ENCODE measurements around the gene SMARCA1. TPM values are rescaled to one million over a fixed set of nuclear protein-coding genes. Genes with fewer than 3 reads are reported as not detected.
"Not testable (repeated sequence)": the region's sequence is repeated elsewhere in the genome, so short reads cannot be mapped to it uniquely, and the experiment has no call there.

SMARCA1 gene
- total and polyA plus RNA-seq, 2 experiments from 2014 or later: 30.1 to 51.8 TPM

DNA sequence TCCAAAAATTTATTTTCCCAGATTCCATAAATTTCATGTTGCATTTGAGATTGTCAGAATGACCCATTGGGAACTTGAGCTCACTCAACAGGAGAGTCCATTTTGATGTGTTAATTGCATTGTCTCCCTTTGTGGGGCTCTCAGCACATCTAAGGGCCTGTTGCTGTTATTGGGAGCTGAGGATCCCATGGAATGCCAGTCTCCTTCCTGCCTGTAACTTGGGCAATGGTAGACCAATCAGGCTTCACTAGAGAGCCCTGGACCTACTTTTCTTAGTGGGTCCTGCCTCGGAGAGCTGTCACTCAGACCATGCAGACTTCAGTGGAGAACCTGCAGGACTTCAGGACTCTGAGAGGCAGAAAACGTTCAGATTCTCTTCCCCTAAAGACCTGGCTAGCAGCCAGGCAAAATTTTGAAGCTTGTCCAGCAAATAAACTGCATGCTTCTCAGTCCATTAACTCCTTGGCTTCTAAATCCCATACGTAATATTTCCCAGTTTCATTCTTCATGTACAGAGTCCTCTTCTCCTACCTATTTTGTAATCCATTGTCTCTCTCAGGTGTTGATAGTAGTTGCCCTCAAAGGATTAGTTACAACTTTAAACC lies 41.9 kb upstream of the SMARCA1 start:
- H3K4me2 ChIP-seq: no peak overlapping the region
- H3K4me1 ChIP-seq (ENCODE audit: insufficient read depth): peaks cover 9% of the 10 kb centered on the region
- ATAC-seq: peak; percentile 94
- H4K20me1 ChIP-seq (replicated peaks; ENCODE audit: insufficient read depth): no peaks in the 10 kb centered on the region
- H3K27ac Mint-ChIP-seq: no peak overlapping the region
- H3K9me2 ChIP-seq (ENCODE audit: insufficient read depth): no peaks in the 10 kb centered on the region
- H3F3A ChIP-seq (replicated peaks; ENCODE audit: low read depth): no peaks in the 10 kb centered on the region
- peaks cover 62% of the 10 kb centered on the region for H3K36me3 Mint-ChIP-seq (ENCODE audit: low read depth)
- no peak overlapping the region for H3K4me3 Mint-ChIP-seq
- peaks cover 10% of the 10 kb centered on the region for H3K4me1 Mint-ChIP-seq
- TF ChIP-seq STAT1 (IDR thresholded peaks at IDR 0.05; ENCODE audit: unreplicated experiment): no peak
- H2AFZ ChIP-seq: no peak overlapping the region
- no peak overlapping the region for H3K4me3 ChIP-seq
- no peaks in the 10 kb centered on the region for H3K79me2 ChIP-seq (replicated peaks; ENCODE audit: insufficient read depth)
- H3K9me3 Mint-ChIP-seq: no peaks in the 10 kb centered on the region
- H3K36me3 ChIP-seq (ENCODE audit: insufficient read depth): peaks cover 15% of the 10 kb centered on the region
- H3K27me3 ChIP-seq (ENCODE audit: insufficient read depth): no peaks in the 10 kb centered on the region
- peak; percentile 53 for DNase-seq (ENCODE audit: low spot score)
- no peak overlapping the region for H3K27ac ChIP-seq (ENCODE audit: low read depth)
- no peaks in the 10 kb centered on the region for H3K27me3 Mint-ChIP-seq (ENCODE audit: insufficient read depth, low read depth, poor library complexity)

DNA sequence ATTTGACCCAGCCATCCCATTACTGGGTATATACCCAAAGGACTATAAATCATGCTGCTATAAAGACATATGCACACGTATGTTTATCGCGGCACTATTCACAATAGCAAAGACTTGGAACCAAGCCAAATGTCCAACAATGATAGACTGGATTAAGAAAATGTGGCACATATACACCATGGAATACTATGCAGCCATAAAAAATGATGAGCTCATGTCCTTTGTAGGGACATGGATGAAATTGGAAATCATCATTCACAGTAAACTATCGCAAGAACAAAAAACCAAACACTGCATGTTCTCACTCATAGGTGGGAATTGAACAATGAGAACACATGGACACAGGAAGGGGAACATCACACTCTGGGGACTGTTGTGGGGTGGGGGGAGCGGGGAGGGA lies 41.1 kb upstream of the SMARCA1 start:
- not testable (repeated sequence) for H3K4me1 ChIP-seq (ENCODE audit: insufficient read depth); H3K27ac Mint-ChIP-seq; H3K4me3 ChIP-seq; H4K20me1 ChIP-seq (replicated peaks; ENCODE audit: insufficient read depth); H3K27me3 ChIP-seq (ENCODE audit: insufficient read depth); H3K9me3 Mint-ChIP-seq; H3F3A ChIP-seq (replicated peaks; ENCODE audit: low read depth); H3K9me2 ChIP-seq (ENCODE audit: insufficient read depth); H3K4me2 ChIP-seq; H3K4me3 Mint-ChIP-seq; H3K27ac ChIP-seq (ENCODE audit: low read depth); ATAC-seq; H3K27me3 Mint-ChIP-seq (ENCODE audit: insufficient read depth, low read depth, poor library complexity); H2AFZ ChIP-seq; H3K79me2 ChIP-seq (replicated peaks; ENCODE audit: insufficient read depth); DNase-seq (ENCODE audit: low spot score)
- Mint-ChIP-seq H3K36me3 (ENCODE audit: low read depth) (peaks cover 64% of the 10 kb centered on the region), H3K4me1 (peaks cover 10% of the 10 kb centered on the region)
- peaks cover 15% of the 10 kb centered on the region for H3K36me3 ChIP-seq (ENCODE audit: insufficient read depth)

DNA sequence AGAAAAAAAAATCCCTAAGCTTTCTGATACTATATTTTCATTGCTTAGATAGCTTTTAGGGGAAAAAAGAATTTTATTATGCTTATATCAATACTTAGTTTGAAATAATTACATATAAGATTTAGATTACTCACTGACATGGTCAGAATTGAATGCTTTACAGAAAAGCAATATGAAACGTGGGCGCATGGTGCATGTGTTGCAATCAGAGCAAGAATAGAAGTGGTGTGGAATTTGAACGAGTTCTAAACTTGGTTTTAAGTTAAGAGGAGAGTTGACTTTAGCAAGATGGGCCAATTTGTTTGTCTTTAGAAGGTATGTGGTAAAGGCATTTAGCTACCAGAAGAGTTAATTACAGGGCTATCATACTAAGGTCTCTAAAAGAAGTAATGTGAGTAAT lies 38.2 kb upstream of the SMARCA1 start:
- Mint-ChIP-seq H3K9me3 (no peaks in the 10 kb centered on the region), H3K27me3 (ENCODE audit: insufficient read depth, low read depth, poor library complexity) (no peaks in the 10 kb centered on the region), H3K4me1 (peaks cover 10% of the 10 kb centered on the region), H3K27ac (no peak overlapping the region), H3K4me3 (no peak overlapping the region), H3K36me3 (ENCODE audit: low read depth) (peaks cover 63% of the 10 kb centered on the region)
- H4K20me1 ChIP-seq (replicated peaks; ENCODE audit: insufficient read depth): no peaks in the 10 kb centered on the region
- peaks cover 9% of the 10 kb centered on the region for H3K4me1 ChIP-seq (ENCODE audit: insufficient read depth)
- H3K27ac ChIP-seq (ENCODE audit: low read depth): no peak overlapping the region
- H3K79me2 ChIP-seq (replicated peaks; ENCODE audit: insufficient read depth): no peaks in the 10 kb centered on the region
- no peak overlapping the region for H2AFZ ChIP-seq
- H3K4me2 ChIP-seq: no peak overlapping the region
- no peak for ATAC-seq
- H3K9me2 ChIP-seq (ENCODE audit: insufficient read depth): no peaks in the 10 kb centered on the region
- H3K36me3 ChIP-seq (ENCODE audit: insufficient read depth): peaks cover 15% of the 10 kb centered on the region
- no peaks in the 10 kb centered on the region for H3F3A ChIP-seq (replicated peaks; ENCODE audit: low read depth)
- no peak for DNase-seq (ENCODE audit: low spot score)
- no peak overlapping the region for H3K4me3 ChIP-seq
- no peaks in the 10 kb centered on the region for H3K27me3 ChIP-seq (ENCODE audit: insufficient read depth)
- TF ChIP-seq CREB1 (CRISPR knock-in tag; IDR thresholded peaks at IDR 0.05; ENCODE audit: low read depth) (no peak), ZNF114 (CRISPR knock-in tag; IDR thresholded peaks at IDR 0.05) (no peak), EZH2phosphoT487 (IDR thresholded peaks at IDR 0.05; ENCODE audit: unreplicated experiment) (no peak), NANOG (IDR thresholded peaks at IDR 0.05; ENCODE audit: borderline replicate concordance) (no peak), POLR2AphosphoS5 (IDR thresholded peaks at IDR 0.05; ENCODE audit: low read depth) (no peak)
- TF ChIP-seq, protein P1, sequence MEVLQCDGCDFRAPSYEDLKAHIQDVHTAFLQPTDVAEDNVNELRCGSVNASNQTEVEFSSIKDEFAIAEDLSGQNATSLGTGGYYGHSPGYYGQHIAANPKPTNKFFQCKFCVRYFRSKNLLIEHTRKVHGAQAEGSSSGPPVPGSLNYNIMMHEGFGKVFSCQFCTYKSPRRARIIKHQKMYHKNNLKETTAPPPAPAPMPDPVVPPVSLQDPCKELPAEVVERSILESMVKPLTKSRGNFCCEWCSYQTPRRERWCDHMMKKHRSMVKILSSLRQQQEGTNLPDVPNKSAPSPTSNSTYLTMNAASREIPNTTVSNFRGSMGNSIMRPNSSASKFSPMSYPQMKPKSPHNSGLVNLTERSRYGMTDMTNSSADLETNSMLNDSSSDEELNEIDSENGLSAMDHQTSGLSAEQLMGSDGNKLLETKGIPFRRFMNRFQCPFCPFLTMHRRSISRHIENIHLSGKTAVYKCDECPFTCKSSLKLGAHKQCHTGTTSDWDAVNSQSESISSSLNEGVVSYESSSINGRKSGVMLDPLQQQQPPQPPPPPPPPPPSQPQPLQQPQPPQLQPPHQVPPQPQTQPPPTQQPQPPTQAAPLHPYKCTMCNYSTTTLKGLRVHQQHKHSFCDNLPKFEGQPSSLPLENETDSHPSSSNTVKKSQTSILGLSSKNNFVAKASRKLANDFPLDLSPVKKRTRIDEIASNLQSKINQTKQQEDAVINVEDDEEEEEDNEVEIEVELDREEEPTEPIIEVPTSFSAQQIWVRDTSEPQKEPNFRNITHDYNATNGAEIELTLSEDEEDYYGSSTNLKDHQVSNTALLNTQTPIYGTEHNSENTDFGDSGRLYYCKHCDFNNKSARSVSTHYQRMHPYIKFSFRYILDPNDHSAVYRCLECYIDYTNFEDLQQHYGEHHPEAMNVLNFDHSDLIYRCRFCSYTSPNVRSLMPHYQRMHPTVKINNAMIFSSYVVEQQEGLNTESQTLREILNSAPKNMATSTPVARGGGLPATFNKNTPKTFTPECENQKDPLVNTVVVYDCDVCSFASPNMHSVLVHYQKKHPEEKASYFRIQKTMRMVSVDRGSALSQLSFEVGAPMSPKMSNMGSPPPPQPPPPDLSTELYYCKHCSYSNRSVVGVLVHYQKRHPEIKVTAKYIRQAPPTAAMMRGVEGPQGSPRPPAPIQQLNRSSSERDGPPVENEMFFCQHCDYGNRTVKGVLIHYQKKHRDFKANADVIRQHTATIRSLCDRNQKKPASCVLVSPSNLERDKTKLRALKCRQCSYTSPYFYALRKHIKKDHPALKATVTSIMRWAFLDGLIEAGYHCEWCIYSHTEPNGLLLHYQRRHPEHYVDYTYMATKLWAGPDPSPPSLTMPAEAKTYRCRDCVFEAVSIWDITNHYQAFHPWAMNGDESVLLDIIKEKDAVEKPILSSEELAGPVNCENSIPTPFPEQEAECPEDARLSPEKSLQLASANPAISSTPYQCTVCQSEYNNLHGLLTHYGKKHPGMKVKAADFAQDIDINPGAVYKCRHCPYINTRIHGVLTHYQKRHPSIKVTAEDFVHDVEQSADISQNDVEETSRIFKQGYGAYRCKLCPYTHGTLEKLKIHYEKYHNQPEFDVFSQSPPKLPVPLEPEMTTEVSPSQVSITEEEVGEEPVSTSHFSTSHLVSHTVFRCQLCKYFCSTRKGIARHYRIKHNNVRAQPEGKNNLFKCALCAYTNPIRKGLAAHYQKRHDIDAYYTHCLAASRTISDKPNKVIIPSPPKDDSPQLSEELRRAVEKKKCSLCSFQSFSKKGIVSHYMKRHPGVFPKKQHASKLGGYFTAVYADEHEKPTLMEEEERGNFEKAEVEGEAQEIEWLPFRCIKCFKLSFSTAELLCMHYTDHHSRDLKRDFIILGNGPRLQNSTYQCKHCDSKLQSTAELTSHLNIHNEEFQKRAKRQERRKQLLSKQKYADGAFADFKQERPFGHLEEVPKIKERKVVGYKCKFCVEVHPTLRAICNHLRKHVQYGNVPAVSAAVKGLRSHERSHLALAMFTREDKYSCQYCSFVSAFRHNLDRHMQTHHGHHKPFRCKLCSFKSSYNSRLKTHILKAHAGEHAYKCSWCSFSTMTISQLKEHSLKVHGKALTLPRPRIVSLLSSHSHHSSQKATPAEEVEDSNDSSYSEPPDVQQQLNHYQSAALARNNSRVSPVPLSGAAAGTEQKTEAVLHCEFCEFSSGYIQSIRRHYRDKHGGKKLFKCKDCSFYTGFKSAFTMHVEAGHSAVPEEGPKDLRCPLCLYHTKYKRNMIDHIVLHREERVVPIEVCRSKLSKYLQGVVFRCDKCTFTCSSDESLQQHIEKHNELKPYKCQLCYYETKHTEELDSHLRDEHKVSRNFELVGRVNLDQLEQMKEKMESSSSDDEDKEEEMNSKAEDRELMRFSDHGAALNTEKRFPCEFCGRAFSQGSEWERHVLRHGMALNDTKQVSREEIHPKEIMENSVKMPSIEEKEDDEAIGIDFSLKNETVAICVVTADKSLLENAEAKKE (CRISPR knock-in tag; IDR thresholded peaks at IDR 0.05): no peak
- TF ChIP-seq, protein P2, sequence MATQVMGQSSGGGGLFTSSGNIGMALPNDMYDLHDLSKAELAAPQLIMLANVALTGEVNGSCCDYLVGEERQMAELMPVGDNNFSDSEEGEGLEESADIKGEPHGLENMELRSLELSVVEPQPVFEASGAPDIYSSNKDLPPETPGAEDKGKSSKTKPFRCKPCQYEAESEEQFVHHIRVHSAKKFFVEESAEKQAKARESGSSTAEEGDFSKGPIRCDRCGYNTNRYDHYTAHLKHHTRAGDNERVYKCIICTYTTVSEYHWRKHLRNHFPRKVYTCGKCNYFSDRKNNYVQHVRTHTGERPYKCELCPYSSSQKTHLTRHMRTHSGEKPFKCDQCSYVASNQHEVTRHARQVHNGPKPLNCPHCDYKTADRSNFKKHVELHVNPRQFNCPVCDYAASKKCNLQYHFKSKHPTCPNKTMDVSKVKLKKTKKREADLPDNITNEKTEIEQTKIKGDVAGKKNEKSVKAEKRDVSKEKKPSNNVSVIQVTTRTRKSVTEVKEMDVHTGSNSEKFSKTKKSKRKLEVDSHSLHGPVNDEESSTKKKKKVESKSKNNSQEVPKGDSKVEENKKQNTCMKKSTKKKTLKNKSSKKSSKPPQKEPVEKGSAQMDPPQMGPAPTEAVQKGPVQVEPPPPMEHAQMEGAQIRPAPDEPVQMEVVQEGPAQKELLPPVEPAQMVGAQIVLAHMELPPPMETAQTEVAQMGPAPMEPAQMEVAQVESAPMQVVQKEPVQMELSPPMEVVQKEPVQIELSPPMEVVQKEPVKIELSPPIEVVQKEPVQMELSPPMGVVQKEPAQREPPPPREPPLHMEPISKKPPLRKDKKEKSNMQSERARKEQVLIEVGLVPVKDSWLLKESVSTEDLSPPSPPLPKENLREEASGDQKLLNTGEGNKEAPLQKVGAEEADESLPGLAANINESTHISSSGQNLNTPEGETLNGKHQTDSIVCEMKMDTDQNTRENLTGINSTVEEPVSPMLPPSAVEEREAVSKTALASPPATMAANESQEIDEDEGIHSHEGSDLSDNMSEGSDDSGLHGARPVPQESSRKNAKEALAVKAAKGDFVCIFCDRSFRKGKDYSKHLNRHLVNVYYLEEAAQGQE (IDR thresholded peaks at IDR 0.05; ENCODE audit: unreplicated experiment): no peak
